Colonic mucosa (tissue), 4 donors: ENCODE data around the gene TTF1. TPM values are rescaled to one million over a fixed set of nuclear protein-coding genes. Genes with fewer than 3 reads are reported as not detected.

Experiments used
- DNase-seq: peaks from one replicate; pipeline ENCODE4 v3.0.0-alpha.2; 2020
- H3K27ac ChIP-seq: fragments of 200-600 bp; one replicate; pipeline ENCODE4 v1.8.0; 2021
- H3K27me3 ChIP-seq: fragments of 200-600 bp; one replicate; pipeline ENCODE4 v1.8.0; 2021
- H3K36me3 ChIP-seq: fragments of 200-600 bp; one replicate; pipeline ENCODE4 v1.8.0; 2021
- H3K4me1 ChIP-seq: fragments of 200-600 bp; one replicate; pipeline ENCODE4 v1.8.0; 2021; ENCODE audit warnings: mild to moderate bottlenecking
- H3K4me3 ChIP-seq: fragments of 200-600 bp; one replicate; pipeline ENCODE4 v1.8.0; 2021
- H3K9ac ChIP-seq, 2 donors: one replicate each; pipeline ENCODE4 v1.7.0; 2013; ENCODE audit warnings: control low read depth in 2 of 2, low read depth in 2 of 2, low read length in 2 of 2
- H3K9me3 ChIP-seq: fragments of 200-600 bp; one replicate; pipeline ENCODE4 v1.8.0; 2021
- intact Hi-C: fragments of 100-400 bp; cut with DNase I; formaldehyde crosslinking; loops from one replicate; pipeline ENCODE4 v1.14.1; 2022
- total RNA-seq, 2 donors: library from RNA; stranded (reverse); fragmentation: NEBNext Ultra II Directional in 1 of 2; extraction: Animal tissue kit (Norgen Biotek cat#: 25700) in 1 of 2; gene quantifications; one replicate each; pipeline ENCODE4 v1.2.1, GENCODE V29; 2021
- TF ChIP-seq, protein P1 (sequence below): fragments of 200-600 bp; IDR thresholded peaks from one replicate; pipeline ENCODE4 v1.8.0; 2022; ENCODE audit warnings: antibody characterized with exemption, mild to moderate bottlenecking
- donor health status: healthy.
- donor health status: DM: no; HTN: no; CAD: no.
- donor health status: DM: no; HTN: no; CAD: no.

TTF1 gene
- total RNA-seq, 2 donors from 2014 or later, result 11.1 to 11.2 TPM

GRCh38 chr9:132423503-132423902 lies 16.9 kb upstream of the TTF1 start:
- no peaks in the 10 kb centered on the region for H3K4me1 ChIP-seq
- DNase-seq, result no peak
- no peak overlapping the region for H3K27ac ChIP-seq
- H3K27me3 ChIP-seq, result peaks cover 10% of the 10 kb centered on the region
- H3K9me3 ChIP-seq, result no peaks in the 10 kb centered on the region
- H3K36me3 ChIP-seq, result no peaks in the 10 kb centered on the region
- TF ChIP-seq, protein P1, sequence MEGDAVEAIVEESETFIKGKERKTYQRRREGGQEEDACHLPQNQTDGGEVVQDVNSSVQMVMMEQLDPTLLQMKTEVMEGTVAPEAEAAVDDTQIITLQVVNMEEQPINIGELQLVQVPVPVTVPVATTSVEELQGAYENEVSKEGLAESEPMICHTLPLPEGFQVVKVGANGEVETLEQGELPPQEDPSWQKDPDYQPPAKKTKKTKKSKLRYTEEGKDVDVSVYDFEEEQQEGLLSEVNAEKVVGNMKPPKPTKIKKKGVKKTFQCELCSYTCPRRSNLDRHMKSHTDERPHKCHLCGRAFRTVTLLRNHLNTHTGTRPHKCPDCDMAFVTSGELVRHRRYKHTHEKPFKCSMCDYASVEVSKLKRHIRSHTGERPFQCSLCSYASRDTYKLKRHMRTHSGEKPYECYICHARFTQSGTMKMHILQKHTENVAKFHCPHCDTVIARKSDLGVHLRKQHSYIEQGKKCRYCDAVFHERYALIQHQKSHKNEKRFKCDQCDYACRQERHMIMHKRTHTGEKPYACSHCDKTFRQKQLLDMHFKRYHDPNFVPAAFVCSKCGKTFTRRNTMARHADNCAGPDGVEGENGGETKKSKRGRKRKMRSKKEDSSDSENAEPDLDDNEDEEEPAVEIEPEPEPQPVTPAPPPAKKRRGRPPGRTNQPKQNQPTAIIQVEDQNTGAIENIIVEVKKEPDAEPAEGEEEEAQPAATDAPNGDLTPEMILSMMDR, result no peak
- H3K9ac ChIP-seq, result no peak overlapping the region
- no peak overlapping the region for H3K4me3 ChIP-seq
- intact Hi-C loops, result no loop called here

DNA sequence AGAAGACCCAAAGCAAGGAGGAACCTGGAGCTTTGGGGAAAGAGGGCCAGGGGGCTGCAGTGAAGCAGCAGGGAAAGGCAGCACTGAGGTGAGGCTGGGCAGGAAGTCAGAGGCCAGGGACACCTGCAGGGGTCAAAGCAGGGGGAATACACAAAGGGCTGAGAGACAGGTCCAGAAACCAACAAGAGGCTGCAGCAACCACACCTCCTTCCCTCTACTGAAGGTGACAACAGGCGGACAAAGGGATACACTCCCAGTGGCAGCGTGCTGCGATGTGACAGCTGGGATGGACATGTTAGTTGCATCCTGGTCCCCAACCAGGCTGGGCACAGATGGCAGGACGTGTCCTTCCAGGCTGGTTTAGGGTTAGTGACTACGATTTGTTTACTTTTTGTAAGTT lies 15.9 kb upstream of the TTF1 start:
- TF ChIP-seq, protein P1, result no peak
- DNase-seq, result no peak
- Histone ChIP-seq H3K27me3 (peaks cover 15% of the 10 kb centered on the region), H3K27ac (no peak overlapping the region), H3K4me1 (no peaks in the 10 kb centered on the region), H3K4me3 (no peak overlapping the region), H3K9ac (no peak overlapping the region), H3K36me3 (no peaks in the 10 kb centered on the region), H3K9me3 (no peaks in the 10 kb centered on the region)
- intact Hi-C loops, result no loop called here

GRCh38 chr9:132418726-132419363 lies 12.2 kb upstream of the TTF1 start:
- no peak overlapping the region for H3K9ac ChIP-seq
- H3K36me3 ChIP-seq, result no peaks in the 10 kb centered on the region
- TF ChIP-seq, protein P1, result no peak
- no peaks in the 10 kb centered on the region for H3K4me1 ChIP-seq
- H3K27me3 ChIP-seq, result peaks cover 15% of the 10 kb centered on the region
- no peak overlapping the region for H3K4me3 ChIP-seq
- no peaks in the 10 kb centered on the region for H3K9me3 ChIP-seq
- no peak overlapping the region for H3K27ac ChIP-seq
- intact Hi-C loops, result loop anchor here (10.0 kb wide), 1 partner anchor 236 kb away; no protein-coding TSS in a partner anchor
- DNase-seq, result no peak

DNA sequence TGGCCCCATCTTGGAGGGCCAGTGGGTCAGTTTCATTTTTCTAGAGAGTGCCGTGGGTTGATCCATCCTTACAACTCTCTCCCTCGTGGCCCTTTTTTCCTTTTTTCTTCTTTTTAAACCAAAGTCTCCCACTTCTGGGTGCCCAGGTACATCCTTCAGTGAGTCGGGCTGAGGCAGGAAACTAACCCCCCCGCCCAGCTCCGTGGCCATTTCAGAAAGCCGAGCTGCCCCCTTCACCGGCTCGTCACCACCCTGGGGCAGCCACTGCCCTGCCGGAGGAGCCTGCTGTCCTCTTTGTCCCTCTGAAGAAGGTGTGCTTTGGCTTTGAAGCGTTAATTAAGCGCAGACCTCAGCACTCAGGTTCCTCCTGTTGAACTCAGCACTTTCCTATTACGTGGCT lies 8.5 kb upstream of the TTF1 start:
- no peak for DNase-seq
- peaks cover 29% of the 10 kb centered on the region for H3K27me3 ChIP-seq
- H3K9ac ChIP-seq, result no peak overlapping the region
- TF ChIP-seq, protein P1, result no peak
- intact Hi-C loops, result loop anchor here (10.0 kb wide), 1 partner anchor 240 kb away; no protein-coding TSS in a partner anchor
- no peak overlapping the region for H3K4me3 ChIP-seq
- H3K36me3 ChIP-seq, result no peaks in the 10 kb centered on the region
- no peak overlapping the region for H3K27ac ChIP-seq
- H3K9me3 ChIP-seq, result no peaks in the 10 kb centered on the region
- H3K4me1 ChIP-seq, result peaks cover 13% of the 10 kb centered on the region

- intact Hi-C loops, result loop anchor here (5.0 to 10.0 kb wide), 3 partner anchors 163 to 383 kb away; no protein-coding TSS in a partner anchor
- H3K27ac ChIP-seq, result no peak overlapping the region
- no peak for DNase-seq
- H3K9ac ChIP-seq, result no peak overlapping the region
- H3K9me3 ChIP-seq, result no peaks in the 10 kb centered on the region
- H3K4me1 ChIP-seq, result peaks cover 15% of the 10 kb centered on the region
- TF ChIP-seq, protein P1, result no peak
- no peaks in the 10 kb centered on the region for H3K36me3 ChIP-seq
- H3K4me3 ChIP-seq, result no peak overlapping the region
- peaks cover 34% of the 10 kb centered on the region for H3K27me3 ChIP-seq
These were observed 8.1 kb upstream of the TTF1 start for GRCh38 chr9:132414731-132415130.
